ENCODE results near the gene SEMA6C.

- TF ChIP-seq CTCF (IDR thresholded peaks at IDR 0.05; ENCODE audit: insufficient read depth, low read length, poor library complexity, severe bottlenecking) (no peak), EZH2phosphoT487 (conservative IDR thresholded peaks at IDR 0.05; ENCODE audit: low read length) (no peak)
These were observed 37.8 kb upstream of the SEMA6C start for GRCh38 chr1:151184211-151184610.

All from SU-DHL-6 (cell line).